ENCODE results near the gene KCNG1. TPM values are rescaled to one million over a fixed set of nuclear protein-coding genes. Genes with fewer than 3 reads are reported as not detected.

KCNG1 gene
- total and polyA plus RNA-seq, 11 donors: 0.10 to 0.64 (median 0.38) TPM; not detected in 2

- TF ChIP-seq CTCF (IDR thresholded peaks at IDR 0.05) (no peak), POLR2A (IDR thresholded peaks at IDR 0.05) (no peak)
- H3K27ac ChIP-seq: no peak overlapping the region
- WGBS, 4 donors: 71 to 75% (median 73%) methylated on average over 7 of the region's 7 CpGs
- H3K4me1 ChIP-seq: no peaks in the 10 kb centered on the region
- H3K9me3 ChIP-seq: no peaks in the 10 kb centered on the region
- no peak for ATAC-seq
- H3K4me3 ChIP-seq: no peak overlapping the region
- no peaks in the 10 kb centered on the region for H3K36me3 ChIP-seq
- intact Hi-C loops (cut with DNase I): no loop called here
- no peak for DNase-seq
- peaks cover 0 to 28% (median 0%) of the 10 kb centered on the region in 9 donors for H3K27me3 ChIP-seq
Observed at GRCh38 chr20:51002633-51003032, 20.3 kb downstream of the KCNG1 start.

- H3K27me3 ChIP-seq: peaks cover 0 to 35% (median 0%) of the 10 kb centered on the region in 9 donors
- no peak overlapping the region for H3K27ac ChIP-seq
Observed at GRCh38 chr20:51001430-51002265, 21.3 kb downstream of the KCNG1 start.

GRCh38 chr20:50999355-50999754 lies 23.6 kb downstream of the KCNG1 start:
- H3K4me1 ChIP-seq: no peaks in the 10 kb centered on the region
- no peaks in the 10 kb centered on the region for H3K36me3 ChIP-seq
- DNase-seq: no peak
- H3K27ac ChIP-seq: no peak overlapping the region
- H3K9me3 ChIP-seq: no peaks in the 10 kb centered on the region
- WGBS, 4 donors: 86 to 94% (median 88%) methylated on average over 4 of the region's 4 CpGs
- no peak for ATAC-seq
- intact Hi-C loops (cut with DNase I): no loop called here
- TF ChIP-seq POLR2A (IDR thresholded peaks at IDR 0.05) (no peak), CTCF (IDR thresholded peaks at IDR 0.05) (no peak)
- peaks cover 0 to 35% (median 0%) of the 10 kb centered on the region in 9 donors for H3K27me3 ChIP-seq
- no peak overlapping the region for H3K4me3 ChIP-seq

More at GRCh38 chr20:51001430-51002265, 21.3 kb downstream of the KCNG1 start:
- WGBS, 4 donors: 77 to 85% (median 84%) methylated on average over 20 of the region's 20 CpGs
- no peak for TF ChIP-seq CTCF (IDR thresholded peaks at IDR 0.05)
- no peak for TF ChIP-seq POLR2A (IDR thresholded peaks at IDR 0.05)
- Histone ChIP-seq H3K4me3 (no peak overlapping the region), H3K9me3 (no peaks in the 10 kb centered on the region), H3K4me1 (no peaks in the 10 kb centered on the region), H3K36me3 (no peaks in the 10 kb centered on the region)
- DNase-seq (no peak), ATAC-seq (no peak)
- intact Hi-C loops (cut with DNase I): no loop called here

- ATAC-seq: no peak
Observed at GRCh38 chr20:50996901-50997865, 25.7 kb downstream of the KCNG1 start.

More at GRCh38 chr20:50996901-50997865, 25.7 kb downstream of the KCNG1 start:
- DNase-seq: no peak
- no peaks in the 10 kb centered on the region for H3K9me3 ChIP-seq
- TF ChIP-seq POLR2A (IDR thresholded peaks at IDR 0.05) (no peak), CTCF (IDR thresholded peaks at IDR 0.05) (no peak)
- H3K4me3 ChIP-seq: no peak overlapping the region
- peaks cover 0 to 35% (median 0%) of the 10 kb centered on the region in 9 donors for H3K27me3 ChIP-seq
- no peak overlapping the region for H3K27ac ChIP-seq
- WGBS, 4 donors: 38 to 56% (median 46%) methylated on average over 10 of the region's 10 CpGs
- H3K36me3 ChIP-seq: no peaks in the 10 kb centered on the region
- intact Hi-C loops (cut with DNase I): no loop called here
- H3K4me1 ChIP-seq: no peaks in the 10 kb centered on the region

All from heart left ventricle (tissue), 16 donors.